Daoy (cell line): Measurements from ENCODE around the gene SCLY. TPM values are rescaled to one million over a fixed set of nuclear protein-coding genes. Genes with fewer than 3 reads are reported as not detected.

Experiments
- DNase-seq: peaks from one replicate; pipeline ENCODE4 v3.0.0-alpha.2; 2015; ENCODE audit warnings: low read depth
- total RNA-seq: library from RNA; depleted of rRNA; stranded (reverse); fragments of >200 nt; shearing (Covaris generic); gene quantifications from 2 replicates; pipeline ENCODE4 v1.2.3, GENCODE V29; 2014

The SCLY gene
- total RNA-seq, 1 experiment from 2014 or later = 29.7 TPM

DNA sequence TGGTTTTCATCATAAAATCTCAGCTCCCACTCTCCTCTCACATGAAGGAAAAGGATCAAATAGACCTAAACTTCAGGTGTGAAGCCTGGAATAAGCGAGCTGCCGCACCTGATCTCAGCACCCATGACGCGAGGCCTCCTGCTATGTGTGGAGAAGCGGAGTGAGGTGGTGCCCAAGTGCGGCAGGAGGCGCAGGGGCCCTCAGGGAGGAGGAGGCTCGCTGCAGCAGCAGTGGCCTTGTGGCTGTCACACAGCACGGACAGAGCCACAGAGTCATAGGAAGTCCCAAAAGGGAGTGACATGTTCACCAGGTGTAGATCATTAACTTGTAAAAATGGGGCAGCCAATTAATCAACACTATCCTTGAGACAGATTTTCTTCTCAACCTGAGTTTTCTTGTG lies 9.1 kb downstream of the SCLY start:
- DNase-seq = no peak

GRCh38 chr2:238075397-238075796 lies 14.6 kb downstream of the SCLY start:
- no peak for DNase-seq

GRCh38 chr2:238077292-238077691 lies 16.5 kb downstream of the SCLY start:
- peak; percentile 7 for DNase-seq

- DNase-seq = no peak
These were observed 19.1 kb downstream of the SCLY start for GRCh38 chr2:238079874-238080327.

DNA sequence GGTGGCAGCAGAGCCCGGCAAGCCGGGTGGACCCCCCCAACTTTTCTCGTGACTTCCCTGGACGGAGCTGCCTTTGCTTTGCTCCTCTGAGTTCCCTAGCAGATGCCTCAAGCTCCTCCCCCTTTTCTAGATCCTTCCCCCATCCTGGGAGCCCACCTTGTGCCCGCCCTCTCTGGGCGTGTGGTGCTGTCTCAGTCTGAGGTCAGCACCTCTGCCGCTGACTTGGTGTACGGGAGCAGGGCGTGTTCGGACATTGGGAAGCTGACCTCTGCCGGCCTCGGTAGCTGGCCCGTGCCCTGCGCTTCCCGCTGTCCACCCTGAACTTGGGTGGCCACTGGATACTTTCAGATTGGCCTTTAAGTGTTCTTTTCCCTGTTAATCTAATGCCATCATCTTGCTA lies 19.7 kb downstream of the SCLY start:
- no peak for DNase-seq

GRCh38 chr2:238081150-238081549 lies 20.3 kb downstream of the SCLY start:
- no peak for DNase-seq

DNA sequence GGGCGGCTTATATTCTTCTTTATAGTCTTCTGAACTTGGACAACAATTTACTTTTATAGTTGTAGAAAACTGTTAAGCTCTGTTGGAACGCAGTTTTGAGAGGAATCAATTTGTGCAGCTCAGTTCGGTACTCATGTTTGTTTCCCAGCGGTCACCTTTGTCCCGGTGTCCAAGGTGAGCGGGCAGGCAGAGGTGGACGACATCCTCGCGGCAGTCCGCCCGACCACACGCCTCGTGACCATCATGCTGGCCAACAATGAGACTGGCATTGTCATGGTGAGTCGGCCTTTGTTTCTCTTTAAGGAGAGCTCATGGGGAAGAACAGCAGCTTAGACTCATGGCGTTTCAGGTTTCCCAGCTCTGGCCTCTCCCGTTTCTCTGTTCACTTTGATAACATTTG lies 20.8 kb downstream of the SCLY start:
- DNase-seq = no peak

DNA sequence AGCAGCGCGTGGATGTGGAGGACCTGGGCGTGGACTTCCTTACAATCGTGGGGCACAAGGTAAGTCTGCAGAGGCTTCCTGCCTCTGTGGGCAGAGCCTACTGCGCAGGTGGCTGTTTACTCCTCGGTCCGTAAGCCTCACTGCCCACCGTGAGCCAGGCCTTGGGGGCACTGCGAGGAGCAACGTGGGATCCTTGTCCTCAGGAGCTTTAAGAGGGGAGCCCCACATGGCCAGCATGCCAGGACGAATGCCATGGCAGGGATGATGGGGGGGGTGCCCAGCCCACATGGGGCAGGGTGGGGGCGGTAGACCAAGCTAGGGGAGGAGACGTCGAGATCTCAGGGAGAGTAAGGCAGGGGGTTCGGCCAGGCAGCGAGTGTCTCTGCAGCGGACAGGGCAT lies 21.4 kb downstream of the SCLY start:
- no peak for DNase-seq

GRCh38 chr2:238082827-238083226 lies 22.0 kb downstream of the SCLY start:
- no peak for DNase-seq

GRCh38 chr2:238083919-238084318 lies 23.1 kb downstream of the SCLY start:
- DNase-seq = no peak

DNA sequence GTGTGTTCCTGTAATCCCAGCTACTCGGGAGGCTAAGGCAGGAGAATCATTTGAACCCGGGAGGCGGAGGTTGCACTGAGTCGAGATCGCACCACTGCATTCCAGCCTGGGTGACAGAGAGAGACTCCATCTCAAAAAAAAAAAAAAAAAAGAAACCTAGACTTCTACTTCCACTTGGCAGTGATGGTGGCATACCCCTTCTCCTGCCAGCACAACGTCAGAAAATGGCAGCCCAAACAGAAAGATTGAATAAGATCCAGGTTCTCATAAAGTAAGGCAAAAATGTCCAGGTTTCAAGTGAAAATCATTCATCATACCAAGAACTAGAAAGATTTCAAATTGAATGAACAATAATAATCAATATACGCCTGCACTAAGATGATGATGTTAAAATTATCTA lies 24.0 kb downstream of the SCLY start:
- DNase-seq = no peak

- DNase-seq = no peak
These were observed 25.1 kb downstream of the SCLY start for GRCh38 chr2:238085899-238086298.

DNA sequence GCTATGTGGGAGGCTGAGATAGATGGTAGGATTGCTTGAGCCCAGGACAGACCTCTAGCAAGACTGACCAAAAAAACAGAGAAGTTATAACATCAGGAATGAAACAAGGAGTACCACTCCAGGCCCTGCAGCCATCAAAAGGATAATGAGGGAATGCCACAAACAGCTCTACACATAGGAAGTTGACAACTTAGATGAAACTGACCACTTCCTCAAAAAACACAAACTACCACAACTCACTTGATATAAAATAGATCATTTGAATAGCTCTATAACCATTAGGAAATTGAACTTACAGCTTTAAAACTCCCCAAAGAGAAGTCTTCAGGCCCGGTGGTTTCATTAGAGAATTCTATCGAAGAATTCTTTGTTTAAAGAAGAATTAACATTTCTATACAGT lies 26.4 kb downstream of the SCLY start:
- no peak for DNase-seq

GRCh38 chr2:238090887-238091286 lies 30.1 kb downstream of the SCLY start:
- DNase-seq = no peak

DNA sequence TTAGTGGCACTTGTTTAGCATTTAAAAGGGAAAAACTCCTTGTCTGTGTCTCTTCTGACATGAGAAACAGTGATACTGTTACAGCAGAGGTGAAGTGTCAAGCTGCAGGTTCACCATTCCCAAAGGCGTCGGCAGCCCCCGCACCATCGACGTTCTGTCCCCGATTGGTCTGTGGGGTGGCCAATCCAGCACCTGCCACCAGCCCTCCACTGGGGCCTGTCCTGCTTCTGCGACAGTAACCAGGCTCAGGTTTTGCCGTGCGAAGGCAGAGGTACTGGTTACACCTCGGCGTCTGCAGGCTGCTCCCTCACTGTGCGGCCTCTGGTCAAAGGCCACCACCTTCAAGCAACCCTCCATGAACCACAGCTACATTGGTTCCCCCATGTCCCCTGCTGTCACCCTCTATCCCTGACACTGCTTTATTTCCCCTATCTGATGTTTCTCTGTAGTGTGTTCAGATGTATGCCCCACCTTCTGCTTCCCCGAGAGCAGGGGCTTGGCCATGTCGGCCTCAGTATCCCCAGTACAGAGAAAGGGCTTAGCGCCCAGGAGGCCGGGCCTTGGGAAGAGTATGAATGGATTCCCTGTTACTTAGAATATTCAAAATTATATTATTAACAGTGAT lies 30.7 kb downstream of the SCLY start:
- no peak for DNase-seq

GRCh38 chr2:238092486-238093035 lies 31.8 kb downstream of the SCLY start:
- DNase-seq = no peak

- DNase-seq = no peak
These were observed 32.7 kb downstream of the SCLY start for GRCh38 chr2:238093181-238094140.

GRCh38 chr2:238094438-238095022 lies 33.7 kb downstream of the SCLY start:
- DNase-seq = no peak

GRCh38 chr2:238095143-238095542 lies 34.3 kb downstream of the SCLY start:
- no peak for DNase-seq

DNA sequence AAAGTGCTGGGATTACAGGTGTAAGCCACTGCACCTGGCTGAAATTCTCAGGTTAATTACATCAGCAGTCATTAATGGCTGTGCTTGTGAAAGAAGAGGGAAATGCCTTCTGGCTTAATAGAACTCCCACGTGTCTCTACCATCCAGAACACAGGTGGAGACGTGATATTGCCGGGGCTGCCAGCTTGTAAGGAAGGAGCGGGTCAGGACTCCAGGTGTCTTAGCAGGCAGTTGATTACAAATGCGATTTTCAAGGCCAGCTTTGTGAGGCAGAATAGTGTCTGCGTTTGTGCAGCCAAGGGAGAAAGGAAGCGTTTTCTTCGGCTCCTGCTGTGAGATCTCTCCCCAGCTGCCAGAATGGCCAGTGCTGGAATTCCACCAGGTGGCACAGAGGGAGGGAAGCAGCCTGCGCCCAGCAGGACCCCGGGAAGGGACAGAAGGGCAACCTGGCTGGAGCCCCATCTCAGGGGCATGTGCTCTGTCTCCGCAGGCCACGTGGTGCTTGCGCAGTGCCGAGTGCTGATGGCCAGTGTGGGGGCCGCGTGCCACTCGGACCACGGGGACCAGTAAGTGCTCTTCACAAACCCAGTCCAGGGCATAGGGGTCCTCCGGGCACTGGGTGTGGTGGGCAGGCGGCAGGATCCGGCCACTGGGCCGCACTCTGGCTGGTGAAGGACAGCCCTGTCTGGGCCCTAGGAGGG lies 35.7 kb downstream of the SCLY start:
- no peak for DNase-seq

- no peak for DNase-seq
These were observed 36.6 kb downstream of the SCLY start for GRCh38 chr2:238097201-238097987.
